HG03442 (cell line): ENCODE data around the gene CYFIP1.

Source experiments
- ATAC-seq: cut with Tn5 transposase; IDR thresholded peaks from one replicate; pipeline ENCODE4 v1.9.1; 2021; ENCODE audit warnings: mild to moderate bottlenecking, moderate library complexity; ENCODE audit not compliant: unreplicated experiment

Gene CYFIP1

GRCh38 chr15:22919171-22919570, 61.0 kb downstream of the CYFIP1 start:
- ATAC-seq, result no peak

- ATAC-seq, result no peak
Measured at GRCh38 chr15:22918596-22919140, 61.5 kb downstream of the CYFIP1 start.

DNA sequence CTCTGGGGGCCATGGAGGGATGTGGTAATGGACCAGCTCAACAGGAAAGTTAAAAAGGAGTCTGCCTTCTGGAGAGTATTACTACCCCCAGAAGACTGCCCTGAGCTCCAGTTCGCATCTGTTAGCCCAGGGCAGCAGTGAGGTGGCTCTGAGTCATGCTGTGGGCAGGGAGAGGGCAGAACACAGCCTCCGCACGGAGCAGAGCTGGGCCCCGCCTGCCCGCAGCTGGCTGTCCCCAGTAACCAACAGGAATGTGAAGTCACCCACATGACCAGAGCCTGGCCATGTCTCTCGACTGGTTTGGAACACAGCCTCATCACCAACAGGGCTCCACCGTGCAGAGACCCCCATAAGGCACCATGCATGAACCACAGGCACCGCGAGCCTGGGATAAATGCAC, 62.1 kb downstream of the CYFIP1 start:
- ATAC-seq, result no peak

DNA sequence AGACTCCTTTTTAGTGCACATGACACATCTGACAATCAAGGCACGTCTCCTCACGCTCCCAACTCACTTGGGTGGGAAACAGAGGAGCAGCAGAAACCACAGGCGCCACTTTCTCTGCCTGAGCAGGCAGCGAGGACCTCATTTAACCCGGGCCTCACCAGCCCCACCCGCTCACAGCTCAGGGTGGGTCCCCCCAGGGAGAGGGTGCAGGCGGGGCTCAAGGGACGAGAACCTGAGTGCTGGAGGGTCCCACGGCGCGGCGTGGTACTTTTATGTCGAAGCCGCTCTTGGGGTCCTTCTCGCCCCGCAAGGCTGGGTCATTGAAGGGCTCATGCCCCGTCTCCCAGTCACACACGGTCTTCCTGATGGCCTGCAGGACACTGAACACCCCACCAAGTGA, 62.6 kb downstream of the CYFIP1 start:
- no peak for ATAC-seq

DNA sequence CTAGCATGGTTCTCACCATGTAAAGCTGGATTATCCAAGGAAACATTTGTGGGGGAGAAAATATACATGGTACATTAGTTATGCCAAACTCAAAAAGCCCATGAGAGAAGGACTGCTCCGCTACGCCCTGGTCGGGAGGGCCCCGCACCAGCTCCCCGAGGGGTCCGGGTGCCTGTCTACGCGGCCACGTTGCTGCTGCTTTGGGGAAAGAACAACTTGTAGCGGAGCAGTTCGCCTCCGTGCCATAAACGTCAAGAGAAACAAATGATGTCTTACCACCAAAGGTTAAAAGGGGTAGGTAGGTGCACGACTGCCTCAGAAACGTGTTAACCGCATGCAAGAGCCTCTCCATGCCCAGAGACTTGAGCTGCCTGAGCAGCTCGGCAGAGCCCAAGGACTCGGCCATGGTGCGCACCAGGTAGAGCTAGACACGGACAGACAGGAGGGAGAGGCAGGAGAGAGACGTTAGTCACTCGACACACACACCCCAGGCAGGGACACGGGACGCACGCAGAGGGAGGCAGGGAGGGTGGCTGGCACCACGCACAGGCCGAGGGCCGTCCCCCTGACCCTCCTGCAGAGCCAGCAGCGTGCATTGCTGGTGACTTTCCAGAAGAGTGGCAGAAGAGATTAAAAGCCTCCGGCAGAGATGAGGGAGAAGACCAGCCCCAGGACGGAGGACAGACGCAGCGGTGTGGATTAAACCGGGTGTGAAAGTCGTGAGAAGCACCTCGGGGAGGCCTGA, 63.4 kb downstream of the CYFIP1 start:
- ATAC-seq, result no peak

DNA sequence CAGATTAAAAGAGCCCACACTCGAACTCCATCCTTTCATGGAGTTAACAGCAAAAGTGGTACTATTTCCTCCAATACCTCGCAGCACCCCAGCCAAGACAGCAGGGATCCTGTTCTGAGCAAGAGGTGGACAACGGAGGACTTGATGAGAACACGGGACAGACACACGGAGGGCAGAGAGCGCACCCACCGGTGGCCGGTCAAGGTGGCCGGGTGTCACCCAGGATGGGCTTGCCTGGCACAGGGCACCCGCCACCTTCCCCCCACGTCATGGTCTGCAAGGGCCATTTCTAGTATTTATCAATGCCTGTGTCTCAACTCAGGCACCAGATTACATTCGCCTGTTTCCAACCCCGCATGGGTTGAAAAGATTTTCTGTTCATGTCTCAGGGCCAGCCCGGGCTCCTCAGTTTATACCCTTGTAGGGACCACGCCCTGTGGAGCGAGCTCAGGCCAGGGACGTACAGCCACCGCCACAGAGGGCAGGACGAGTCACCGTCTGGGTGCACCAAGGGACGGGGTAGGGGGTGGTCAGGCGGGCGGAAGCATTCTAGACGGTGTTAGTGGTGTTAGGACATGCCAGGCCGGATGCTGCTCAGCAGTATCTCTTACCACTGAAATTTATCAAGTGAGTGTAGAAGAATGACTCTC, 64.2 kb downstream of the CYFIP1 start:
- no peak for ATAC-seq

GRCh38 chr15:22913646-22914380, 66.4 kb downstream of the CYFIP1 start:
- no peak for ATAC-seq

GRCh38 chr15:22912256-22912655, 67.9 kb downstream of the CYFIP1 start:
- ATAC-seq, result no peak

- ATAC-seq, result no peak
Measured at GRCh38 chr15:22911306-22911705, 68.9 kb downstream of the CYFIP1 start.

DNA sequence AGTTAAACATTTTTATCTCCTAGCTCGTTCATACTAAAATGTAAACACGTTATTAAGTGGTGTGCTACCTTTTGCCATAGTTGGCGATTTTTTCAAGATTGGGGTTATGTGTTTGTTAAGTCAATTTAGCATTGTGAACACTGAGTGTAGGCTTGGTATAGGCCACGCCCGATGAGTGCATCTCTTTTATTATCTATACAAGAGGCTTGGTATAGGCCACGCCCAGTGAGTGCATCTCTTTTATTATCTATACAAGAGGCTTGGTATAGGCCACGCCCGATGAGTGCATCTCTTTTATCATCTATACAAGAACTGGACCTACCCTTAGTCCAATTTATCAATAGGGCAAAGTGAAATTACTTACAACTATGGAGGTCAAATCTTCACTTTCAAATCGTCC, 71.3 kb downstream of the CYFIP1 start:
- no peak for ATAC-seq

DNA sequence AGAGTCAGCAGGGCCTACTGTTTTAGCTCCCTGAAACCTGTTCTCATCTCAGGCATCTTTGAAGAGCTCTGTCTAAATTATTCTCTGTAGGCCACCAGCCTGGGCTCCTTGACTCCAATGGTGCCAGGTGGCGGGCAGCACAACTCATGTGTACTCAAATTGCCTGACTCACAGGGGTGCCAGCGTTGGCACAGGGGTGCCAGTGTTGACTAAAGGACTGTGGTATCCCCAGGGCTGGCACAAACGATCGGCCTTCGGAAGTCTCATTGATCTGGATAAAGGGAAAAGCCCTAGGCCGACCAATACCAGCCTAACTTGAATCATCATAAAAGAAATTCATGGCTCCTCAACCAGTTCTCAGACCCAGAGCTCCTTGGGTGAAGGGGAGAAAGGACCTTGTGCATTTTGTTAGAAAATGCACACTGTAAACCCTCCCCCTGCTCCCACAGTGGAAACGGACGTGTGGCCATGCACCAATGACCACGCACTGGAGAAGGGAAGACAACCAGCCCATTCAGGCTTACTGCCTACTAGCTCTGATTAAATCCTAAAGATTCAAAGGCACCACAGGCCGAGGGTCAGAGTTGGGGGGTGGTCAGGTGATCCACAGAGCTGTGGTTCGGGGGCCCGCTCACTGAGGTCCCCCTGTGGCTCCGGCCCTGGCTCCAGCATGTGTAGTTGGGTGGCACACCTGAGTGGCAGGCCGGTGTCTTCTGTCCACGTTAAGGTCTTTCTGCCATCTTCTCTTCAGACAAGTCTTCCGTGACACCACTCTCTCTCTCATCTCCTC, 72.8 kb downstream of the CYFIP1 start:
- ATAC-seq, result no peak

DNA sequence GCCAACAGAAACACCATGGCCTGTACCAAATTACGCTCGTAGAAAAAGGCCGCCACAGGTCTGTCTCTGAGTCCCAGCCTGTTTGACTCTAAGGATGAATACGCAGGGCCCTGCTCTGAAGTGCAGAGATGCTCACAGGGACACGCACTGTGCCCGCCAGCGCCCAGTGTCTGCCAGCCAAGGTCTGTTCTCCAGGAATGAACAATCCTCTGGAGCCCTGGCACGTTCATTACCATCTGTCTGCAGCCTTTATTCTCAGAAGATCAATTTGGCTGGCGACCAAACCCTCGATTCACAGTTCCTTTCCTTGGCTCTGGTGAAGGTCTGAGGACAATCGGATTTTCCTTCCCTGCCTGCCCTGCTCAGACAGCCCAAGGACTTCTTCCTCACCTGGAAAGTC, 75.4 kb downstream of the CYFIP1 start:
- no peak for ATAC-seq

GRCh38 chr15:22903961-22904534, 76.1 kb downstream of the CYFIP1 start:
- ATAC-seq, result no peak

DNA sequence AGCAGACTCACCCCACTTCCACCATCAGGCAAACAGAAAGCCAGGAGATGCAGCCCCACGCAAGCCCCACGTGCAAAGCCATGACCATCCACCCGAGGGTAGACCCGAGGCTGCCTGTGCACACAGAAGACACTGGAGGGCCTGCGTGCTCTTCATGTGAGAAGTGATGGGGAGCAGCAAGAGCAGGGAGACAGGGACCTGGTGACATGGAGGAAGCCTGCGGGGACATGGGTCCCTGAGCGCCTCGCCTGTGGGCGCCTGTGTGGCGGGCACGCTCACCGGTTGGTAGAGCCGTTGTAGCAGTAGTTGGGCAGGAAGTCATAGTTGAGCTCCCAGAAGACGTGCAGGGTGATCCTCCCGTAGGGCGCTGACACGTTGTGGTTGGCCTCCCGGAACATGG, 76.7 kb downstream of the CYFIP1 start:
- ATAC-seq, result no peak

GRCh38 chr15:22902981-22903380, 77.2 kb downstream of the CYFIP1 start:
- no peak for ATAC-seq

DNA sequence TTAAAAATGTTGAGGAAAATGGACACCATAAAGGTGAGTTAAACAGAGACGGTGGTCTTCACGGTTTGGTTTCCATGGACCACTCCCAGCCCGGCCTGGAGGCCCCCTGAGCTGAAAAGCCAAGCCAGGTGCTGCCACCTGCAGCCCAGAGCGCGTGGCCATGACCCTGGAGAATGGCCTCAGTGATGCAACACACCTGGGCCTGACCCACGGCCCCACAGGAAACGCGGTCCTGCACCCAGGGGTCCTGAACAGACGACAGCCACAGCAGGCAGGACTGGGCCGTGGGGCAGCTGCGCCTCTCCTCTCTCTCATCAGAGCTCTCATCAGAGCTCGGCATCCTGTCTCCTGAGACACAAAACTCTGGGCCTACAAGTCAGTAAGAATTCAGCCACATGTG, 77.6 kb downstream of the CYFIP1 start:
- ATAC-seq, result no peak

DNA sequence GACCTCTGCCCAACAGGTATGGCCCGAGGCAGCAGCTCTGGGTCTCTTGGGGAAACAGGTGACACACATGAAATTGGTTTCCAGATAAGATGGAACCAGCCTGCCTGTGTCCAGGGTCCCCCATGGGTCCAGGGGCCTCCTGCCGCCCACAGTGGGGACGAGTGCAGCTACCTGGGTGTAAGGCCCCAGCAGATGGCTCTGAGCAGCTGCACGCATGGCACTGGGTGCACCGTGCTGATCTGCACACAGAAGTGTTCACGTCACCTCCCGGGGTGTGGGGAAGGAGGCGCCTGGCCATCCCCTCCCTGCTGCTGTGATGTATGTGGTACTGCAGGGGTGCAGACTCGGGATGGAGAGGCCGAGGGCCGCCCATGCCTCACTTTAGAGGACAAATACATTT, 78.1 kb downstream of the CYFIP1 start:
- no peak for ATAC-seq

GRCh38 chr15:22895465-22896190, 84.5 kb downstream of the CYFIP1 start:
- peak; percentile 83 for ATAC-seq

DNA sequence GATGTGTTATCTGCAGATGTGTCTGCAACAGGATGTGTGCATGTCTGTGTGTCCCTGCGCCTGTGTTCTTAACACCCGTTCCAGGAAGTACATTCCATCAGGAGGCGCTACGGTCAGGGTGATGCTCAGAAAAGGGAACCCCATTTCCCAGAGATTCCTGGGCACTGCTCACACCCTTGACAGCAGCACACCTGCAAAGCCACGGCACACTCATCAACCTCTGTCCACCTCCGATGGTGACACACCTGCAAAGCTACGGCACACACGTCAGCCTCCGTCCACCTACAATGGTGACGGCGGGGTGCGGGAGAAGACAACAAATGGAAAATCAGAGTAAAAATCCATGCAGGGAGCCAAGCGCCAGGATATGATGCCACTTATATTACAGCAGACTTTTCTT, 86.3 kb downstream of the CYFIP1 start:
- ATAC-seq, result no peak

- no peak for ATAC-seq
Measured at GRCh38 chr15:22893081-22893480, 87.1 kb downstream of the CYFIP1 start.
